Heart left ventricle (tissue), 13 donors: Measurements from ENCODE around the gene OR52A1.

Experiments
- POLR2A ChIP-seq, 2 donors: fragments of 450-650 bp; IDR thresholded peaks; one replicate each; pipeline ENCODE4 v1.6.1; 2017; ENCODE audit warnings: antibody characterized with exemption in 2 of 2, mild to moderate bottlenecking in 2 of 2, moderate library complexity in 2 of 2
- TF ChIP-seq, protein P1 (sequence below), 12 donors: fragments of 200-600 bp; sonication (generic) in 4 of 12; IDR thresholded peaks; one replicate each; pipeline versions ENCODE4 v1.5.0 to v1.8.0; 2018 to 2022; ENCODE audit warnings: antibody characterized with exemption in 12 of 12, mild to moderate bottlenecking in 5 of 12
- donor health status: ischemic (EF 13 %, LVEDD 7.1; RV severe dilation, severe dysfunction).
- donor health status: DM: no; HTN: yes; CAD: no.
- donor health status: DM: no; HTN: no; CAD: no.
- donor health status: ischemic (EF 25% LVEDD 6.9; RV normal size, moderate dysfunction).
- donor health status: ischemic (EF 25% LVEDD 5.7; RV mildly dilated, moderate dysfunction).
- donor health status: ischemic (EF 35%, LVEDD 5.7; RV mildly dilated, moderate dysfunction).
- donor health status: nonischemic (EF 11% LVEDD 7.7; RV severe dilation, severe dysfunction).
- donor health status: DM: yes; HTN: yes; CAD: no.
- donor health status: PGD.
- donor health status: ischemic (EF 29% LVEDD 5.4; RV normal size, mild dysfunction).
- donor health status: nonischemic (EF 23%, LVEDD 6.1; RV moderate dilation, normal function).

DNA sequence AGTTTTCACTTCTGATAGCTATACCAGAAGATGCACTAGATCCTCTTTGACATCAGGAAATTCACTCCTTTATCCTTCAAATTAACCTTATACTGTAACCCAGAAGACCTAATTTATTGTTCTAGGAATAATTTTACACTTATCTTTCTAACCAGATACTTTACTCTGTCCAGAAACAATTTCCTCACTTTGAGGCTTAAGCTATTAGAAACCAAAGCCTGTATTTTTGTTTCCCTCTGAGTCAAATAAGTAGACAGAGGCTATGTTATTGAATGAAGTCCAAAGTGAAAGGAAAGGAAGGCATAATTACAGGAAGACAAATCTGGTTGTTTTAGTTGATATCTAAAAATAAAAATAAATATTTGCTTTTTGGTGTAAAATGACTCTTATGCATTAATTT, 43.7 kb upstream of the OR52A1 start:
- TF ChIP-seq, protein P1, sequence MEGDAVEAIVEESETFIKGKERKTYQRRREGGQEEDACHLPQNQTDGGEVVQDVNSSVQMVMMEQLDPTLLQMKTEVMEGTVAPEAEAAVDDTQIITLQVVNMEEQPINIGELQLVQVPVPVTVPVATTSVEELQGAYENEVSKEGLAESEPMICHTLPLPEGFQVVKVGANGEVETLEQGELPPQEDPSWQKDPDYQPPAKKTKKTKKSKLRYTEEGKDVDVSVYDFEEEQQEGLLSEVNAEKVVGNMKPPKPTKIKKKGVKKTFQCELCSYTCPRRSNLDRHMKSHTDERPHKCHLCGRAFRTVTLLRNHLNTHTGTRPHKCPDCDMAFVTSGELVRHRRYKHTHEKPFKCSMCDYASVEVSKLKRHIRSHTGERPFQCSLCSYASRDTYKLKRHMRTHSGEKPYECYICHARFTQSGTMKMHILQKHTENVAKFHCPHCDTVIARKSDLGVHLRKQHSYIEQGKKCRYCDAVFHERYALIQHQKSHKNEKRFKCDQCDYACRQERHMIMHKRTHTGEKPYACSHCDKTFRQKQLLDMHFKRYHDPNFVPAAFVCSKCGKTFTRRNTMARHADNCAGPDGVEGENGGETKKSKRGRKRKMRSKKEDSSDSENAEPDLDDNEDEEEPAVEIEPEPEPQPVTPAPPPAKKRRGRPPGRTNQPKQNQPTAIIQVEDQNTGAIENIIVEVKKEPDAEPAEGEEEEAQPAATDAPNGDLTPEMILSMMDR (IDR thresholded peaks at IDR 0.05), result no peak
- no peak for TF ChIP-seq POLR2A (IDR thresholded peaks at IDR 0.05)
